HG03103 (cell line): ENCODE results near the gene HARBI1.

Experiments used
- ATAC-seq: cut with Tn5 transposase; IDR thresholded peaks from one replicate; pipeline ENCODE4 v1.9.1; 2021; ENCODE audit warnings: low read depth; ENCODE audit not compliant: unreplicated experiment

The HARBI1 gene

DNA sequence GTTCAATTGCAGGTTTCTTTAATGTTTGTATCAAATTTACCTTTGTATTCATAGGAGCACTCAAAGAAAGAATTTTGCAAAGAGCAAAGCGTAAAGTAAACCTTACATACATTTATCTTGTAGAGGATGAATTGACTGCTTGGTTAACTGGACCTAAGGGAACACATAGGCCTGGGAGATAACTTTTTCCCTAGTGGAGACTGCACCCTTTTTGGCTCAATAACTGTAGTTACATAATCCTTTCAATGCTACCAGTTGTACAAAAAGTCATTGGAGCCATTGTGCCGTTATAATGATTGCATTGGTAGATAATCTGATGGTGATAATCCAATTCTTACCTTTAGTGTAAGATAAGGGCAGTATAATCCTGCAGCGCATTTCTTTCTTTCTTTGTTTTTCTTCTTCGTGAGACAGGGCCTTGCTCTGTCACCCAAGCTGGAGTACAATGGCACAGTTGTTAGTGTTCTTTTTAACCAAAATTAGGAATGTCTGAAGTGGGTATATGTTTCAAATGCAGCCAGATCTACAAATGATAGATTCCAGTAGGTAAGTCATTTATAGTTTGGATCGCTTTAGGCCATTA lies 18.6 kb upstream of the HARBI1 start:
- ATAC-seq: no peak

- ATAC-seq: no peak
These were observed 16.5 kb upstream of the HARBI1 start for GRCh38 chr11:46633291-46634217.

DNA sequence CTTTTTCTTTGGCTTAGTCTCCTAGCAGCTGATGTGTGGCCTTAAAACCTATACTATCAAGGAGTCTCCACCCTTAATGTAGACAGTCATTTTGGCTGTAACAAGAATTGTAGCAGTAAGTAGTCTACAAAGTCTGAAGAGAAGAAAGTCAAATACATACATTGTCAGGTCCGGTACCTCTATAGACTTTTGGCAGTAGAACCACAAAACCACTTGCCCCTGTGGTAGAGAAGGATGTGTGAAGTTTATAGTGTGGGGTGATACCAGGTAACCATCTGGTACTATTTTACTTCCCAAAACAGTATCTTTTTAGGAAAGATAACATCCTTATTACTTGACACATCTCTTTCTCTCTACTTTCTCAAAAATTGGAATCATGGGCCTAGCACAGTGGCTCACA lies 15.5 kb upstream of the HARBI1 start:
- no peak for ATAC-seq

DNA sequence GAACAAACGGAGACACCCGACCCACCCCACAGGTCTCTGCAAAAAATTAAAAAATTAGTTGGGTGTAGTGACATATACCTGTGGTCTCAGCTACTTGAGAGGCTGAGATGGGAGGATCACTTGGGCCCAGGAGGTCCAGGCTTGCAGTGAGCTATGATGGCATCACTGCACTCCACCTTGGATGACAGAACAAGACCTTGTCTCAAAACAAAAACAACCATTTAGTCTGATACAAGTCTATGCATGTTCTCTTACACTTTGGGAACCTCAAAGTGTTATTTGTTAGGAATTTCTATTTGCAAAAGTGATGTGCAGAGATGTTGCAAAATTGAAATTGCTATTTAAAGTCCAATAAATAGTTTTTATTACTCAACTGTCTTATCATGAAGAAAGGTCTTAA lies 14.6 kb upstream of the HARBI1 start:
- no peak for ATAC-seq

GRCh38 chr11:46630237-46630636 lies 13.2 kb upstream of the HARBI1 start:
- no peak for ATAC-seq

- ATAC-seq: no peak
These were observed 11.9 kb upstream of the HARBI1 start for GRCh38 chr11:46628961-46629360.

- ATAC-seq: no peak
These were observed 8.4 kb upstream of the HARBI1 start for GRCh38 chr11:46625406-46625805.

GRCh38 chr11:46618837-46619236 lies 1.8 kb upstream of the HARBI1 start:
- no peak for ATAC-seq

DNA sequence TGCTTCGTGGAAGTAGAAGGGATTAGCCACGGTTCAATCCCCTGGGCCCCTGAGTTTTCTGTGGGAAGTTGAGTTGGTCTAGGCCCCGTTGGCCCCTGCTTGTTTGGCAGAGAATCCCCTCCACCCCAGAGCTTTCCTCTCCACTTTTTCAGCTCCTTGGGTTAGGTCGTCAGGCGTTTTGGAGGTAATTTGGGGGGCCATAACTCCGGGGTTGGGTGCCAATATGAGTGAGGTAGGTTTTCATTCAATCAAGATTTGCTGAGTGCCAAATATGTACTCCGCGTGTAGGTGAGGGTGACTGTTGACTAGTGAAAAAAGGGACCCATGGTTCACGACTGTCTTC lies 916 bp upstream of the HARBI1 start:
- ATAC-seq: no peak

DNA sequence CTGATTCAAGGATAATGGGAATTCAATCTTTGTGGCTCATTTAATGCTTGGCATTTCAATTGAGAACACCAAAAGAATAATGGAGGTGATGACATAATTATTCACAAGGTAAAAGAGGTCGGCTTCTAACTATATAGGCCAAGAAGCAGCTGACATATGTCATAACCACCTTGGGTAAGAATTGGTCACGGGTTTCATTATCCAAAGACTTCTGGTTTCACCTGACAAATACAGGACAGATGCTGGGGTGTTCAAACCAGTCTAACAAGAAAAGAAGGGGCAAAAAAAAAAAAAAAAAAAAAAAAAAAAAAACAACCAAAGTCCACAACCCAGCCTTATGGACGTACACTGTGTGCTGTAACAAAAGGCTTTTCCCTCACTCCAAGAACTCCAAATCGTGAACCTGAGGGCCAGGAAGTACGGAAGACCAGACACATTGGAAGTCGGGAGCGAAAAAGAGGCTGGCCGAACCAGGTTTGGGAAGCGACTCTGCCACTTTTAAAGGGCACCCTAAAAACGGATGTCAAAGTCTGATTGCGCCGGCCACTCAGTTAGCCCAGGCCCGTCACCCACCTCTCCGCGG lies 385 bp downstream of the HARBI1 start:
- no peak for ATAC-seq

DNA sequence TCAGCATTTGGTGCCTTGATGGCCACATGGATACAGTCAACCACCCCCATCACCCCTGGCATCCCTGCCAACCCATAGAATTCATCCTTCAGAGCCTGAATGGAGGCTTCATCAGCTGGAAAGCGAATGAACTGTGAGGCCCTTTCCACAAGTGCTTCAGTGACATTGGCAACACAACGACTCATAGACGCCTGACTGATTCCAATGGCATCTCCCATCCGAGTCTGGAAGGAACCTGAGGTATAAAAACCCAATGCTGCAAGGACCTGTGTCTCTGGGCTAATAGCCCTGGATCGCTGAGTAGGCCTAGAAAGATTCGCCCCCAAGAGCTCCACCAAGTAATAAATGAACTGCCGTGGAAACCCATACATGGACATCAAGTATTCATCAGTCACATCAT lies 1.3 kb downstream of the HARBI1 start:
- ATAC-seq: no peak

- ATAC-seq: no peak
These were observed 4.7 kb downstream of the HARBI1 start for GRCh38 chr11:46612326-46612725.

DNA sequence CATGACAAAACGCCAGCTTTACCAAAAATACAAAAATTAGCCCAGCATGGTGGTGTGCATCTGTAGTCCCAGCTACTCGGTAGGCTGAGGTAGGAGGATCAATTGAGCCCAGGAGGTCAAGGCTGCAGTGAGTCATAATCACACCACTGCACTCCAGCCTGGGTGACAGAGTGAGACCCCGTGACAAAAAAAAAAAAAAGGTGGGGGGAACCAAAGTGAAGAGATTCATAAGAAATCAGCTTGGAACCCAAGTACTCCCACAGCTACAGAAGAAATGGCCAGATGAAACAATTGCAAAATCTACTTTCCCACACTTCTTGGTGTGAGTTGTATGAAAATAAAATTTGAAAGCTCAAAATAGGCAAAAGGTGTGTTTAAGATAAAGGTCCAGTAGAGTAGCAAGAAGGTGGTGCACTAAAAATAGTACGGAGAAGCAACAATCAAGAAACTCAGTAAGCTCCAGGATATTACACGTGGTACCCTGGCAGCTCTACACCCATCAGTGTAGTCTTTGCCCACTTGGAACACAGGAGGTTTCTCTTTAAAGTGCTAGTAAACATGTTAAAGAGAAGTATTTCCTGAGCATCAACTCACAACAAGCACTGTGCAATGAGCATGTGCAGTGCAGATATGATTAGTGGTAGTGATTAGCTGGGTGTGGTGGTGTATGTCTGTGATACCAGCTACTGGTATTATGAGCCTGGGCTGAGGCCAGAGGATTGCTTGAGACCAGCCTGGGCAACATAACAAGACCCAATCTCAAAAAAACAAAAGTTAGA lies 5.3 kb downstream of the HARBI1 start:
- no peak for ATAC-seq

GRCh38 chr11:46609386-46609785 lies 7.6 kb downstream of the HARBI1 start:
- no peak for ATAC-seq

- ATAC-seq: no peak
These were observed 9.5 kb downstream of the HARBI1 start for GRCh38 chr11:46607516-46607915.

- no peak for ATAC-seq
These were observed 12.2 kb downstream of the HARBI1 start for GRCh38 chr11:46604796-46605195.

GRCh38 chr11:46603704-46604308 lies 13.2 kb downstream of the HARBI1 start:
- no peak for ATAC-seq

- no peak for ATAC-seq
These were observed 15.9 kb downstream of the HARBI1 start for GRCh38 chr11:46601129-46601528.

DNA sequence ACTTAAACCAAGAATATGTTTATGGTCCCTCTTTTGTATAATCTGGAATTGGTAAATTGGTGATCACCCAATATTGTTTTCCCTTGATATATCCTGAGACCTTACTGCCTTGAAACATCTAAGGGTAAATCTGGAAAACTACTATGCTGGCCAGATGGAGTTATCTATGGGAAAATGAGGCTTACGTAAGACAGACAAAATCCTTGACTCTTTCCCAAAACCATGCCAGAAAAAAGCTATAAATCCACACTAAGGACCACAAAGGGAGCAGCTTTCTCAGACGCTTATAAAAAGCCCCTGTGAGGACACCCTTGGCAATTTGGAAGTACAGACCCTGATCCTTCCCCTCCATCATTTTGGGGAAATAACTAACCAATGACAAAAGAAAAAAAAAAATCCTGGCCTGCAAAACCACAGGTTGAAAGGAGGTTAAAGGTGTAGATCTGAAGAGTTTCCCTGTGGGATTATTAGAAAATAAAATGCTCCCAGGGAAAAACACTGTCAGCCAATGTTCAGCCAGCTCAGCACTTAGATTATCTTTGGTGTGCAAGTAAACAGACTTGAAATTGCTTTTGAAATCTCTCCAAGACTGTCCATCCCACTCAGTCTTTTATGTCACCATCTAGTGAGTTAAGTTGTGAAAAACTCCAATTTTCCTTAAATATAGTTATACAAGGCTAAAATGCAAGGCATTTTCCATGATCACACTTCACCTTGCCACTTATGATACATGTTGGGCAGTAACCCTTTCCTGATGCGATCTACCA lies 16.6 kb downstream of the HARBI1 start:
- ATAC-seq: no peak
